ENCODE results near the gene YES1.

DNA sequence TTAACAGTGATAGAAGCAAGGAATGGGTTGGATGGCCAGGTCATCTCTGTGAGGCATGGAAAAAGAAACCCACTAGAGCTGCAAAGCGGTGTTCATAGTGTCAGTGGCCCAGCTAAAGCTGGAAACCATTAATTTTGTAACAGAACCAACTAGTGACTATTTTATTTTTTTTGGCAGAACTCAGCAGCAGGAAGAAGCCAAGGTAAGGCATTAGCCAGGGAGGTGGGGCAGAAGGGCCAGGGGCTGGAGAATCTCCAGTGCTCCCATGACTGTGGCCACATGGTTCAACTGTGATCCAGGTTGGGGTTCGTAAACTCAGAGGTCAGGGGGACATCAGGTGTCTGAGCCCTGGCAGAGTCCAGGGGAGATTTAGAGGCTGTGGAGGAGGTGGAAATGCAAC is 25.9 kb upstream of the YES1 start:
- TF ChIP-seq, protein P1, sequence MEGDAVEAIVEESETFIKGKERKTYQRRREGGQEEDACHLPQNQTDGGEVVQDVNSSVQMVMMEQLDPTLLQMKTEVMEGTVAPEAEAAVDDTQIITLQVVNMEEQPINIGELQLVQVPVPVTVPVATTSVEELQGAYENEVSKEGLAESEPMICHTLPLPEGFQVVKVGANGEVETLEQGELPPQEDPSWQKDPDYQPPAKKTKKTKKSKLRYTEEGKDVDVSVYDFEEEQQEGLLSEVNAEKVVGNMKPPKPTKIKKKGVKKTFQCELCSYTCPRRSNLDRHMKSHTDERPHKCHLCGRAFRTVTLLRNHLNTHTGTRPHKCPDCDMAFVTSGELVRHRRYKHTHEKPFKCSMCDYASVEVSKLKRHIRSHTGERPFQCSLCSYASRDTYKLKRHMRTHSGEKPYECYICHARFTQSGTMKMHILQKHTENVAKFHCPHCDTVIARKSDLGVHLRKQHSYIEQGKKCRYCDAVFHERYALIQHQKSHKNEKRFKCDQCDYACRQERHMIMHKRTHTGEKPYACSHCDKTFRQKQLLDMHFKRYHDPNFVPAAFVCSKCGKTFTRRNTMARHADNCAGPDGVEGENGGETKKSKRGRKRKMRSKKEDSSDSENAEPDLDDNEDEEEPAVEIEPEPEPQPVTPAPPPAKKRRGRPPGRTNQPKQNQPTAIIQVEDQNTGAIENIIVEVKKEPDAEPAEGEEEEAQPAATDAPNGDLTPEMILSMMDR (IDR thresholded peaks at IDR 0.05 in 4 of 5, conservative IDR thresholded peaks at IDR 0.05 in 1 of 5) = no peak
- TF ChIP-seq POLR2A (IDR thresholded peaks at IDR 0.05) = no peak

All from gastrocnemius medialis (tissue), 4 donors.